Peyer's patch (tissue), 4 donors: ENCODE data around the gene LRP5. TPM values are rescaled to one million over a fixed set of nuclear protein-coding genes. Genes with fewer than 3 reads are reported as not detected.
"Not testable (repeated sequence)": the region's sequence is repeated elsewhere in the genome, so short reads cannot be mapped to it uniquely, and the experiment has no call there.

ENCODE experiments used
- DNase-seq, 3 donors: peaks; one replicate each; pipeline ENCODE4 v3.0.0-alpha.2; 2017 to 2019
- H3K27ac ChIP-seq, 4 donors: fragments of 200-600 bp; sonication (generic); one replicate each; pipeline ENCODE4 v1.5.1; 2016 to 2019
- H3K27me3 ChIP-seq, 2 donors: fragments of 200-600 bp; sonication (generic); one replicate each; pipeline ENCODE4 v1.5.1; 2019
- H3K36me3 ChIP-seq, 3 donors: fragments of 200-600 bp; sonication (generic); one replicate each; pipeline ENCODE4 v1.5.1; 2016 to 2019
- H3K4me1 ChIP-seq, 4 donors: fragments of 200-600 bp; sonication (generic); one replicate each; pipeline ENCODE4 v1.5.1; 2016 to 2019
- H3K4me3 ChIP-seq, 4 donors: fragments of 200-600 bp; sonication (generic); 1 replicate in 3 of 4; 2 replicates in 1 of 4; pipeline ENCODE4 v1.5.1; 2016 to 2019; ENCODE audit warnings: mild to moderate bottlenecking in 1 of 4
- H3K9me3 ChIP-seq, 4 donors: fragments of 200-600 bp; sonication (generic); one replicate each; pipeline ENCODE4 v1.5.1; 2016 to 2019; ENCODE audit warnings: mild to moderate bottlenecking in 1 of 4
- POLR2A ChIP-seq, 2 donors: fragments of 450-650 bp; IDR thresholded peaks; one replicate each; pipeline ENCODE4 v1.5.1; 2017; ENCODE audit warnings: antibody characterized with exemption in 2 of 2, mild to moderate bottlenecking in 2 of 2, moderate library complexity in 2 of 2
- total RNA-seq, 4 donors: library from RNA; depleted of rRNA; stranded (reverse); fragments of >200 nt; gene quantifications; one replicate each; pipeline ENCODE4 v1.1.0, GENCODE V29; 2016
- TF ChIP-seq, protein P1 (sequence below), 6 experiments: fragments of 450-650 bp in 4 of 6; fragments of 200-600 bp in 2 of 6; sonication (generic) in 1 of 6; IDR thresholded peaks; one replicate each; pipeline ENCODE4 v1.5.1; 2017 to 2019; ENCODE audit warnings: antibody characterized with exemption in 6 of 6, mild to moderate bottlenecking in 3 of 6, moderate library complexity in 1 of 6

The LRP5 gene
- total RNA-seq, 4 donors from 2014 or later, result 149 to 196 (median 168) TPM

- peak overlapping the region in 2 of 4 donors; percentile 75 to 81 for H3K27ac ChIP-seq
- peaks cover 0 to 10% (median 5%) of the 10 kb centered on the region in 4 donors for H3K9me3 ChIP-seq
- no peak overlapping the region for H3K4me3 ChIP-seq
- no peak for DNase-seq
- H3K27me3 ChIP-seq, result no peaks in the 10 kb centered on the region
- peaks cover 0 to 80% (median 0%) of the 10 kb centered on the region in 3 donors for H3K36me3 ChIP-seq
- H3K4me1 ChIP-seq, result no peaks in the 10 kb centered on the region
- no peak for TF ChIP-seq POLR2A (IDR thresholded peaks at IDR 0.05)
- TF ChIP-seq, protein P1, sequence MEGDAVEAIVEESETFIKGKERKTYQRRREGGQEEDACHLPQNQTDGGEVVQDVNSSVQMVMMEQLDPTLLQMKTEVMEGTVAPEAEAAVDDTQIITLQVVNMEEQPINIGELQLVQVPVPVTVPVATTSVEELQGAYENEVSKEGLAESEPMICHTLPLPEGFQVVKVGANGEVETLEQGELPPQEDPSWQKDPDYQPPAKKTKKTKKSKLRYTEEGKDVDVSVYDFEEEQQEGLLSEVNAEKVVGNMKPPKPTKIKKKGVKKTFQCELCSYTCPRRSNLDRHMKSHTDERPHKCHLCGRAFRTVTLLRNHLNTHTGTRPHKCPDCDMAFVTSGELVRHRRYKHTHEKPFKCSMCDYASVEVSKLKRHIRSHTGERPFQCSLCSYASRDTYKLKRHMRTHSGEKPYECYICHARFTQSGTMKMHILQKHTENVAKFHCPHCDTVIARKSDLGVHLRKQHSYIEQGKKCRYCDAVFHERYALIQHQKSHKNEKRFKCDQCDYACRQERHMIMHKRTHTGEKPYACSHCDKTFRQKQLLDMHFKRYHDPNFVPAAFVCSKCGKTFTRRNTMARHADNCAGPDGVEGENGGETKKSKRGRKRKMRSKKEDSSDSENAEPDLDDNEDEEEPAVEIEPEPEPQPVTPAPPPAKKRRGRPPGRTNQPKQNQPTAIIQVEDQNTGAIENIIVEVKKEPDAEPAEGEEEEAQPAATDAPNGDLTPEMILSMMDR (IDR thresholded peaks at IDR 0.05), result no peak
Observed at GRCh38 chr11:68430384-68430783, 118.0 kb downstream of the LRP5 start.

- Histone ChIP-seq H3K4me1 (no peaks in the 10 kb centered on the region), H3K4me3 (no peak overlapping the region), H3K9me3 (peaks cover 0 to 10% (median 5%) of the 10 kb centered on the region in 4 donors), H3K36me3 (peaks cover 0 to 80% (median 0%) of the 10 kb centered on the region in 3 donors), H3K27me3 (no peaks in the 10 kb centered on the region), H3K27ac (peak overlapping the region in 2 of 4 donors; percentile 75 to 81)
- peak in 2 of 3 donors; percentile 84 to 87 for DNase-seq
- TF ChIP-seq, protein P1 (IDR thresholded peaks at IDR 0.05), result no peak
- TF ChIP-seq POLR2A (IDR thresholded peaks at IDR 0.05), result no peak
Observed at GRCh38 chr11:68430801-68431200, 118.4 kb downstream of the LRP5 start.

GRCh38 chr11:68431984-68432645 lies 119.7 kb downstream of the LRP5 start:
- Histone ChIP-seq H3K27ac (peak overlapping the region in 1 of 4 donors; percentile 75), H3K4me3 (no peak overlapping the region), H3K4me1 (no peaks in the 10 kb centered on the region), H3K27me3 (no peaks in the 10 kb centered on the region), H3K36me3 (peaks cover 0 to 81% (median 0%) of the 10 kb centered on the region in 3 donors), H3K9me3 (peaks cover 0 to 10% (median 5%) of the 10 kb centered on the region in 4 donors)
- no peak for TF ChIP-seq POLR2A (IDR thresholded peaks at IDR 0.05)
- TF ChIP-seq, protein P1 (IDR thresholded peaks at IDR 0.05), result no peak
- no peak for DNase-seq

GRCh38 chr11:68432874-68433273 lies 120.5 kb downstream of the LRP5 start:
- Histone ChIP-seq H3K9me3 (peaks cover 0 to 10% (median 5%) of the 10 kb centered on the region in 4 donors), H3K27ac (no peak overlapping the region), H3K4me1 (no peaks in the 10 kb centered on the region), H3K4me3 (no peak overlapping the region), H3K27me3 (no peaks in the 10 kb centered on the region), H3K36me3 (peaks cover 0 to 86% (median 0%) of the 10 kb centered on the region in 3 donors)
- TF ChIP-seq, protein P1 (IDR thresholded peaks at IDR 0.05), result no peak
- TF ChIP-seq POLR2A (IDR thresholded peaks at IDR 0.05), result no peak
- DNase-seq, result no peak

DNA sequence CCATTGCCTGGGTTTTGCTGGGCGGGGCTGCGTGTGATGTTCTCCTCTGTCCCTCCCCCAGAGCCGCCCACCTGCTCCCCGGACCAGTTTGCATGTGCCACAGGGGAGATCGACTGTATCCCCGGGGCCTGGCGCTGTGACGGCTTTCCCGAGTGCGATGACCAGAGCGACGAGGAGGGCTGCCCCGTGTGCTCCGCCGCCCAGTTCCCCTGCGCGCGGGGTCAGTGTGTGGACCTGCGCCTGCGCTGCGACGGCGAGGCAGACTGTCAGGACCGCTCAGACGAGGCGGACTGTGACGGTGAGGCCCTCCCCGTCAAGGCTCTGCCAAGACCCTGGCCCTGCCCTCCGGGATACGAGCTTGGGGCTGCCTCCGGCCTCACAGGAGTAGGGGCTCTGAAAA lies 121.2 kb downstream of the LRP5 start:
- Histone ChIP-seq H3K4me1 (no peaks in the 10 kb centered on the region), H3K27me3 (no peaks in the 10 kb centered on the region), H3K9me3 (peaks cover 0 to 10% (median 5%) of the 10 kb centered on the region in 4 donors), H3K27ac (no peak overlapping the region), H3K4me3 (no peak overlapping the region), H3K36me3 (peaks cover 0 to 86% (median 0%) of the 10 kb centered on the region in 3 donors)
- no peak for DNase-seq
- no peak for TF ChIP-seq POLR2A (IDR thresholded peaks at IDR 0.05)
- TF ChIP-seq, protein P1 (IDR thresholded peaks at IDR 0.05), result no peak

DNA sequence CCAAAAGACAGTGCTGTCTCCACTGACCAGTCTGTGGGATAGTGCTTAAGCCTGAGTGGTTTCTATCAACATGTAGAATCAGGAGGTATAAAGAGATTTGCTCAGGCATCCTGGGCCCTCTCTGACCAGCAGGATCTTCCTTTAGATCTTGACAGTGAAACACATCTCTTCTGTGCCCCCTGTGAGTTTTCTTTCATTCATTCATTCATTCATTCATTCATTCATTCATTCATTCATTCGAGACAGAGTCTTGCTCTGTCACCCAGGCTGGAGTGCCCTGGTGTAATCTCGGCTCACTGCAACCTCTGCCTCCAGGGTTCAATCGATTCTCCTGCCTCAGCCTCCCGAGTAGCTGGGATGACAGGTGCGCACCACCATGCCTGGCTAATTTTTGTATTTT lies 121.8 kb downstream of the LRP5 start:
- peaks cover 0 to 89% (median 0%) of the 10 kb centered on the region in 3 donors for H3K36me3 ChIP-seq
- not testable (repeated sequence) for H3K9me3 ChIP-seq, H3K27ac ChIP-seq, H3K27me3 ChIP-seq, H3K4me1 ChIP-seq, DNase-seq, H3K4me3 ChIP-seq
